ENCODE results near the gene MT3.

Gene MT3

GRCh38 chr16:56639045-56639444 lies 49.7 kb downstream of the MT3 start:
- no peak overlapping the region for H3K27ac Mint-ChIP-seq

DNA sequence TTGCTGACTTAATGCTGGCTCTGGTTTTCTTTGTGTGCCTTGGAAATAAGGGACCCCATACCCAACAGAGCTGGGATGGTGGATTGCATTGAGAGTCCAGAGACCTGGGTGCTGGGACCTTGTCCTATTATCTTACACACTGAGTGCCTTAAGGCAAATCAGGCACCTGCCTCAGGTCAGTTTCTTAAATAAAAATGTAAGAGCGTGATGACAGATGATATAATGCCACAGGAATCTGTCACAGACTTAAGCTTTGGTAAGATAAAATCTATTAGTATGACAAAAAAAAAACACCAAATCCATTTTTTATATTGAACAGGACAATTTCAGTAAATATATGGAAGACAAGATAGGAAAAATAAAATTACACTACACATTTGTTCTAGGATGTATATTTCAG lies 50.7 kb downstream of the MT3 start:
- H3K4me1 Mint-ChIP-seq (ENCODE audit: low read depth): peaks cover 41% of the 10 kb centered on the region
- H3K36me3 Mint-ChIP-seq: no peaks in the 10 kb centered on the region
- H3K27me3 Mint-ChIP-seq: peaks cover 25% of the 10 kb centered on the region
- no peak overlapping the region for H3K4me3 Mint-ChIP-seq
- H3K27ac Mint-ChIP-seq: no peak overlapping the region
- no peaks in the 10 kb centered on the region for H3K9me3 Mint-ChIP-seq (ENCODE audit: low read depth)

More at GRCh38 chr16:56639045-56639444, 49.7 kb downstream of the MT3 start:
- Mint-ChIP-seq H3K9me3 (ENCODE audit: low read depth) (no peaks in the 10 kb centered on the region), H3K4me1 (ENCODE audit: low read depth) (peaks cover 41% of the 10 kb centered on the region), H3K36me3 (no peaks in the 10 kb centered on the region), H3K4me3 (no peak overlapping the region), H3K27me3 (peaks cover 33% of the 10 kb centered on the region)
